Occipital lobe (tissue), 2 donors: Measurements from ENCODE around the gene YWHAE. TPM values are rescaled to one million over a fixed set of nuclear protein-coding genes. Genes with fewer than 3 reads are reported as not detected.
"Not testable (repeated sequence)": the region's sequence is repeated elsewhere in the genome, so short reads cannot be mapped to it uniquely, and the experiment has no call there.

Experiments used
- DNase-seq: peaks from one replicate; lab custom pipeline; 2025; lab: John Stamatoyannopoulos, UW
- total RNA-seq: library from RNA; depleted of rRNA; stranded (reverse); fragments of >200 nt; gene quantifications from one replicate; pipeline ENCODE4 v1.2.3, GENCODE V29; 2014

YWHAE gene
- total RNA-seq, 1 donor from 2014 or later = 515 TPM

GRCh38 chr17:1412185-1413110 is 12.4 kb upstream of the YWHAE start:
- no peak for DNase-seq

- no peak for DNase-seq
Observed at GRCh38 chr17:1402262-1402586, 2.2 kb upstream of the YWHAE start.

- no peak for DNase-seq
Observed at GRCh38 chr17:1398931-1399678, 917 bp downstream of the YWHAE start.

GRCh38 chr17:1398028-1398427 is 2.0 kb downstream of the YWHAE start:
- DNase-seq = no peak

- not testable (repeated sequence) for DNase-seq
Observed at GRCh38 chr17:1395876-1396665, 4.0 kb downstream of the YWHAE start.

- DNase-seq = no peak
Observed at GRCh38 chr17:1391577-1391976, 8.4 kb downstream of the YWHAE start.

- DNase-seq = no peak
Observed at GRCh38 chr17:1390432-1391367, 9.3 kb downstream of the YWHAE start.

GRCh38 chr17:1387490-1388227 is 12.4 kb downstream of the YWHAE start:
- DNase-seq = not testable (repeated sequence)

- not testable (repeated sequence) for DNase-seq
Observed at GRCh38 chr17:1386675-1387190, 13.3 kb downstream of the YWHAE start.

- no peak for DNase-seq
Observed at GRCh38 chr17:1386265-1386664, 13.8 kb downstream of the YWHAE start.

GRCh38 chr17:1385861-1386260 is 14.2 kb downstream of the YWHAE start:
- DNase-seq = no peak

GRCh38 chr17:1384905-1385435 is 15.1 kb downstream of the YWHAE start:
- no peak for DNase-seq

GRCh38 chr17:1379930-1380313 is 20.1 kb downstream of the YWHAE start:
- no peak for DNase-seq

- no peak for DNase-seq
Observed at GRCh38 chr17:1379208-1379929, 20.7 kb downstream of the YWHAE start.

GRCh38 chr17:1378476-1378860 is 21.6 kb downstream of the YWHAE start:
- DNase-seq = not testable (repeated sequence)

GRCh38 chr17:1377334-1377733 is 22.7 kb downstream of the YWHAE start:
- no peak for DNase-seq

- DNase-seq = no peak
Observed at GRCh38 chr17:1376061-1376460, 24.0 kb downstream of the YWHAE start.

- DNase-seq = no peak
Observed at GRCh38 chr17:1375615-1376014, 24.4 kb downstream of the YWHAE start.
